Common myeloid progenitor, CD34-positive (primary cell): ENCODE results near the gene VTI1A.

Experiments
- CTCF ChIA-PET: fragments of 350-600 bp; sonication (Branson Sonifier 250); formaldehyde crosslinking; loops from one replicate; lab custom pipeline; 2021; ENCODE audit warnings: antibody characterized with exemption; lab: Charles Lee
- POLR2A ChIA-PET: fragments of 350-600 bp; sonication (Branson Sonifier 250); formaldehyde crosslinking; loops from one replicate; lab custom pipeline; 2021; ENCODE audit warnings: antibody characterized with exemption; lab: Charles Lee
- DNase-seq, 3 donors: peaks; one replicate each; pipeline versions ENCODE4 v3.0.0 to v3.0.0-alpha.2; 2013
- H3K27ac ChIP-seq, 2 experiments: 1 replicate in 1 of 2; 2 replicates in 1 of 2; pipeline ENCODE4 v1.7.0; 2013; ENCODE audit warnings: inconsistent platforms in 2 of 2, low read length in 2 of 2, mild to moderate bottlenecking in 2 of 2, low read depth in 1 of 2, moderate library complexity in 1 of 2; ENCODE audit not compliant: severe bottlenecking in 2 of 2, insufficient read depth in 1 of 2, poor library complexity in 1 of 2
- H3K27me3 ChIP-seq, 5 experiments: replicated peaks in 2 of 5; 1 replicate in 3 of 5; 2 replicates in 2 of 5; pipeline versions ENCODE4 v1.6.1 to v1.7.0; 2013; ENCODE audit warnings: low read length in 4 of 5, mild to moderate bottlenecking in 2 of 5, moderate library complexity in 2 of 5, inconsistent platforms in 1 of 5; ENCODE audit not compliant: insufficient read depth in 5 of 5, control insufficient read depth in 4 of 5
- H3K36me3 ChIP-seq, 4 experiments: 1 replicate in 2 of 4; 2 replicates in 2 of 4; pipeline versions ENCODE4 v1.6.1 to v1.7.0; 2013; ENCODE audit warnings: low read length in 3 of 4, control low read depth in 1 of 4, mild to moderate bottlenecking in 1 of 4; ENCODE audit not compliant: control insufficient read depth in 4 of 4, insufficient read depth in 4 of 4
- H3K4me1 ChIP-seq, 4 experiments: 1 replicate in 3 of 4; 2 replicates in 1 of 4; pipeline versions ENCODE4 v1.6.1 to v1.7.1; 2013; ENCODE audit warnings: low read length in 3 of 4, mild to moderate bottlenecking in 3 of 4, control low read depth in 1 of 4, inconsistent platforms in 1 of 4, moderate library complexity in 1 of 4; ENCODE audit not compliant: control insufficient read depth in 4 of 4, insufficient read depth in 4 of 4; ENCODE audit errors: control extremely low read depth in 1 of 4
- H3K4me3 ChIP-seq, 7 experiments: 1 replicate in 4 of 7; 2 replicates in 3 of 7; pipeline versions ENCODE4 v1.5.1 to v1.7.0; 2013; ENCODE audit warnings: mild to moderate bottlenecking in 7 of 7, low read length in 6 of 7, moderate library complexity in 6 of 7, inconsistent platforms in 2 of 7, low read depth in 2 of 7, control low read depth in 1 of 7; ENCODE audit not compliant: insufficient read depth in 4 of 7, control insufficient read depth in 1 of 7; ENCODE audit errors: extremely low read depth in 1 of 7
- H3K9me3 ChIP-seq, 5 experiments: 1 replicate in 4 of 5; 2 replicates in 1 of 5; pipeline versions ENCODE4 v1.6.1 to v1.7.1; 2013; ENCODE audit warnings: low read length in 4 of 5, mild to moderate bottlenecking in 2 of 5, inconsistent platforms in 1 of 5, low read depth in 1 of 5, moderate library complexity in 1 of 5; ENCODE audit not compliant: control insufficient read depth in 4 of 5, insufficient read depth in 2 of 5; ENCODE audit errors: control extremely low read depth in 1 of 5
- WGBS: methylation state at CpG from one replicate; pipeline ENCODE4 v1.1.5; 2013; ENCODE audit not compliant: insufficient coverage; 5-methylcytosine and 5-hydroxymethylcytosine counted together

The VTI1A gene

GRCh38 chr10:112831859-112832258 lies 384.8 kb downstream of the VTI1A start:
- Histone ChIP-seq H3K27me3 (no peaks in the 10 kb centered on the region), H3K27ac (no peak overlapping the region), H3K9me3 (no peaks in the 10 kb centered on the region), H3K4me1 (peaks cover 0 to 27% (median 10%) of the 10 kb centered on the region in 4 experiments), H3K4me3 (no peak overlapping the region), H3K36me3 (no peaks in the 10 kb centered on the region)
- no peak for DNase-seq
- WGBS, result 97% methylated on average over 16 of the region's 16 CpGs
- ChIA-PET CTCF (no interaction called here), POLR2A (no interaction called here)

DNA sequence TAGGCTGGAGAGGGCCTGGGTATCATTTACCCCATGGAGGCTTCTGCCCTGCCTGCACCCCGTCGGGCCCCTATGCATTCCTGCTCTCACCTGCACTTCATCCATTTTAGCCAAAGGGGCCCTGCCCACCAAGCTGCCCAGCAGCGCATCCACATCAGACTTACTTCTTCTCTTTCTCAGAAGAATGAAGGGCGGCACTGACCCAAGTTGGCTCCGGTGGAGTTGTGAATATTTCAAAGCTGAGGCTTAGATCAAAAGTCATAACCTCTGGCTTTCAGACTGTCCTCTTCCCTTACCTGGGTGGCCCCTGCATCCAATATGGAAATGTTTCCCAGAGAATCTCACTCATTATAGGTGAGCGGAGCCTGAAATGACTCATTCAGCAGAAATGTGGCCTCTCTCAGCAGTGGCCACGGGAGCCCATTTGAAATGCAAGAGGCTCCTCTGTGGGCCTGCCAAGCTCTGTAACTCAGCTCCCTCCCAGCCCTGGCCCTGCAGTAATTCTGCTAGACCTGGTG lies 385.4 kb downstream of the VTI1A start:
- DNase-seq, result no peak
- Histone ChIP-seq H3K9me3 (no peaks in the 10 kb centered on the region), H3K27me3 (no peaks in the 10 kb centered on the region), H3K27ac (no peak overlapping the region), H3K4me1 (peaks cover 0 to 27% (median 10%) of the 10 kb centered on the region in 4 experiments), H3K4me3 (no peak overlapping the region), H3K36me3 (no peaks in the 10 kb centered on the region)
- 93% methylated on average over 5 of the region's 7 CpGs for WGBS
- ChIA-PET POLR2A (no interaction called here), CTCF (no interaction called here)

DNA sequence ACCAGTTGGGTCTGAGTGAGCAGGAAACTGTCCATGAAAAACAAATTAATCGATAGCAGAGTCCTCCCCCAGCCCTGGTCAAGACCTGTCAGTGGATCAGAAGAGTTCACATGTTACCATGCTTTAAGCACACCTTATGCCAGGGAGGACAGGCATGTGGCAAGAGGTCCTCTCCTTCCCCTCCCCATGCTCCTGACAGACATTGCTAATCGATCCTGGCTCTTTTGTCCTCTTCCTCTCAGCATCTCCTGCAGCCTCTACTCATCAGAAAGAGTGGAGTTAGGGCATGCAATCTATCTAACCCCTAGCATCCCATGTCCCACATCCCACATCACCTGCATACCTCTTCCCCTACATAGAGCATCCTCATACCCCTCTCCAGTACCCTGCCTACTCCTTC lies 385.9 kb downstream of the VTI1A start:
- 92% methylated on average over 2 of the region's 2 CpGs for WGBS
- DNase-seq, result no peak
- Histone ChIP-seq H3K4me1 (peaks cover 0 to 27% (median 10%) of the 10 kb centered on the region in 4 experiments), H3K4me3 (no peak overlapping the region), H3K9me3 (no peaks in the 10 kb centered on the region), H3K27ac (no peak overlapping the region), H3K36me3 (no peaks in the 10 kb centered on the region), H3K27me3 (no peaks in the 10 kb centered on the region)
- ChIA-PET POLR2A (interaction anchor here (1.1 kb wide), 1 partner anchor 46 kb away, joined by 5 read pairs; no protein-coding TSS in a partner anchor), CTCF (no interaction called here)

DNA sequence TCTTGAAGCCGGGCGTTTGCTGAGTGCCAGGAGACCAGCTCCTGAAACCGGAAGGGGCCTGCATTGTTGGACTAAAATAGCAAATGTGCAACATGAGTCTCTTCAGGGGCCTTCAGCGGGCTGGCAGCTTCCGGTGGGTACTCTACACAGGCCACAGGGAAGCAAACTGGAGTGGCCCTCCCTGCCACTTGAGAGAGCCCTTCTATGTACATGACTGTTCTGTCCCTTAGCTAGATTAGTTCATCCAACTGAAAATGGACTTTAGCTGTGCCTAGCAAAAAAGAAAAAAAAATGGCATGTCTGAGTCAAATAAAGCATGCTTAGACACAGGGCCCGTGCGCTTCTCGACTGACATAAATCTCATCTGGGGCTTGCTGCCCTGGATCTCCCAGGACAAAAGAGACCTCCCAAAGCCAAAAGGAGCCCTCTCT lies 387.8 kb downstream of the VTI1A start:
- H3K9me3 ChIP-seq, result peaks cover 0 to 2% (median 0%) of the 10 kb centered on the region in 5 experiments
- POLR2A ChIA-PET, result no interaction called here
- H3K36me3 ChIP-seq, result no peaks in the 10 kb centered on the region
- 32% methylated on average over 5 of the region's 8 CpGs for WGBS
- H3K27ac ChIP-seq, result no peak overlapping the region
- no peaks in the 10 kb centered on the region for H3K27me3 ChIP-seq
- H3K4me3 ChIP-seq, result peak overlapping the region in 1 of 7 experiments; percentile 12
- peak in 2 of 3 donors; percentile 16 to 27 for DNase-seq
- CTCF ChIA-PET, result no interaction called here
- H3K4me1 ChIP-seq, result peaks cover 0 to 27% (median 10%) of the 10 kb centered on the region in 4 experiments

- Histone ChIP-seq H3K36me3 (no peaks in the 10 kb centered on the region), H3K27me3 (no peaks in the 10 kb centered on the region), H3K4me1 (peaks cover 0 to 27% (median 10%) of the 10 kb centered on the region in 4 experiments), H3K4me3 (no peak overlapping the region), H3K27ac (no peak overlapping the region), H3K9me3 (peaks cover 0 to 7% (median 0%) of the 10 kb centered on the region in 5 experiments)
- DNase-seq, result no peak
- CTCF ChIA-PET, result interaction anchor here (0.5 to 1.8 kb wide), 2 partner anchors 18 to 45 kb away, joined by 3 read pairs; no protein-coding TSS in a partner anchor
- 92% methylated on average over 8 of the region's 11 CpGs for WGBS
- POLR2A ChIA-PET, result no interaction called here
These were observed 388.3 kb downstream of the VTI1A start for GRCh38 chr10:112835217-112835715.

DNA sequence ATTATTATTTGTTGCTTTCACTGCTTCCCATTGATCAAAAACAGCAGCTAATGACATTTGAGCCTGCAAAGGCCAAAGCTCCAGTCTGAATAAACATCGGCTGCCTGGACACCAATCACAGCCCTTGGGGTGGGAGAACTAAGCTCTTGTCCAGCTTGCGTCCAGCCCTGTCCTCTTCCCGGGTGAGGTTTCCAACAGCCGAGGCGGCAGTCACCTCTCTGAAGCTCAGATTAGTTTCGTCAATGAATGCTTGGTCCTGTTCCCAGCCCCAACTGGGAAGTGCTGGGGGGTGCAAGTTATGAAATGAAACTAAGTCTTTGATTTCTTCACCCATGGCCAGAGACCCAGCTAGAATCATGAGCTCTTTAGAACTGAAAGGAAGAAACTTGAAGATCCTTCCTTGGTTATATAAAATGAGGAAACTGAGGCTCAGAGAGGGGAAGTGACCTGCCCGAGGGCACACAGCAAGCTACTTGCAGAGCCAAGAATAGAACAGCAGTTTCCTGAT lies 389.0 kb downstream of the VTI1A start:
- Histone ChIP-seq H3K27me3 (no peaks in the 10 kb centered on the region), H3K36me3 (no peaks in the 10 kb centered on the region), H3K4me1 (peaks cover 0 to 27% (median 10%) of the 10 kb centered on the region in 4 experiments), H3K9me3 (peaks cover 0 to 11% (median 0%) of the 10 kb centered on the region in 5 experiments), H3K27ac (no peak overlapping the region), H3K4me3 (no peak overlapping the region)
- WGBS, result 87% methylated on average over 7 of the region's 7 CpGs
- ChIA-PET POLR2A (no interaction called here), CTCF (interaction anchor here (0.5 to 1.8 kb wide), 2 partner anchors 19 to 46 kb away, joined by 3 read pairs; no protein-coding TSS in a partner anchor)
- no peak for DNase-seq

DNA sequence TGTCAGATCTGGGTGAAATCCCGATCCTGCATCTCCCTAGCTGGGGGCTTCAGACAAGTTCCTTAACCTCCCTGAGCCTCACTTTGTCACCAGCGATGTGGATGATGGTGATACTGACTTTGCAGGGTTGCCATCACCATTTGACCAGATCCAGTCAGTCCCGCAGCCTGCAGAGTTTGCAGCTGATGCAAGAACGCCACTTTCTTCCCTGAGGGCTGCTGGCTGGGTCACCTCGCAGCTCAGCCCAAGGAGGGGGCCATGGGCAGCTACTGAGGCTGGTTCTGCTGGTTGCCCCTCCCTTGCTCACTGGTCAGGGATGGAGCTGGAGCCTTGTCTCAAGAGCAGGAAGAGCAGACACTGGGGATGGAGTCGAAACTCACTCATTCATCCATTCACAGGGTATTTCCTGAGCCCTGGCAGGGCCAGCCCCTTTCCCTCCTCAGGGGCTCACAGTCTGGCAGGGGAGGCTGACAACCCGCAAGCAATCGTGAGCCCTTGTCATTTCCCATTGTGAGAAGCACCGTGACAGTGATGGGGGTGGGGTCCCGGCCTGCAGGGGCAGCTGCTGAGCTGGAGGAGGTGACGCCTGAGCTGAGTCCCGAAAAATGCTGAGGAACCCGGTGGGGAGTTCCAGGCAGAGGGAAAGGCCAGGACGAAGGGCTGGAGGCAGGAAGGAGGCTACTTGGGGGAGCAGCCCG lies 391.9 kb downstream of the VTI1A start:
- no peaks in the 10 kb centered on the region for H3K36me3 ChIP-seq
- no peak for DNase-seq
- no peak overlapping the region for H3K4me3 ChIP-seq
- peaks cover 0 to 40% (median 21%) of the 10 kb centered on the region in 4 experiments for H3K4me1 ChIP-seq
- no peaks in the 10 kb centered on the region for H3K27me3 ChIP-seq
- POLR2A ChIA-PET, result no interaction called here
- CTCF ChIA-PET, result no interaction called here
- WGBS, result 96% methylated on average over 9 of the region's 15 CpGs
- H3K9me3 ChIP-seq, result peaks cover 0 to 11% (median 0%) of the 10 kb centered on the region in 5 experiments
- H3K27ac ChIP-seq, result no peak overlapping the region
